ENCODE measurements around the gene KIAA0319L.

The KIAA0319L gene

DNA sequence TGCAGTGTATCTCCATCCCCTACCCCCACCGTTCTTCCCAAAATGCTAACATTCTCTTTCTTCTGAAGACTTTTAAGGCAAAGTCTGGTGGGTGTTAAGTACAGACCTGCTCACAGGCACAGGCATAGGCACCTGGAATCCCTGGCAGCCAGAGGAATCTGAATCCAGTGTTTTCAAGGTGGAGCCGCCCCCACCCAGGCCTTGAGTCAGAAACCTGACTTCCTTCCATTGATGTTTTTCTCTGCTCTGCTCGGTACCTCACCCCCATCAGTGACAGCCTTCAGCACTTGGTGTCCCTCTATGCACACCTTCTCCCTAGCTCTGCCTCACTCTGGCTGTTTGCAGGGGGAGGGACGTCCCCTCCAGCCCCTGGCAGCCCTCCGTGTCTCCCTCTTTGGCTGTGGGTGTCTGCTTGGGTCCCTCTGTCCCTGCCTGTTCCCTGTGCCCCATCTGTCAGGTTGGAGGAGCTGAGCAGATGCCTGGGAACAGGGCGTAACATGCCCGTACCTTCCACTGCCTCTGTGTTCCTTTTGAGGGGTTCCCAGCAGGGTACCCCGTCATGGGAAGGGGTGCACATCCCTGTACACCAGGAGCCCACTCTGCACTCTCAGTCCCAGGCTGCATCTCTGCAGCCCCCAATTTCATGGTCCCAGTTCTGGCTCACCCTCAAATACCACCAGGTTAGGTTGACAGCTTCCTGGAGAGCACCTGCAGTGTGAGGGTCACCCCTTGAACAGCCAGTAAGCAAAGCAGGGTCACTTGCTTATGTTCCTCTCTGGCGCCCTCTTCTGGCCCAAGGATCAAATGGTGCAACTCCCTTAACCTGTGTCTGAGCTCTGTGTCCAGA is 7.1 kb upstream of the KIAA0319L start:
- in situ Hi-C loops (cut with HindIII; ENCODE audit: low sequenced_read_pairs): no loop called here

DNA sequence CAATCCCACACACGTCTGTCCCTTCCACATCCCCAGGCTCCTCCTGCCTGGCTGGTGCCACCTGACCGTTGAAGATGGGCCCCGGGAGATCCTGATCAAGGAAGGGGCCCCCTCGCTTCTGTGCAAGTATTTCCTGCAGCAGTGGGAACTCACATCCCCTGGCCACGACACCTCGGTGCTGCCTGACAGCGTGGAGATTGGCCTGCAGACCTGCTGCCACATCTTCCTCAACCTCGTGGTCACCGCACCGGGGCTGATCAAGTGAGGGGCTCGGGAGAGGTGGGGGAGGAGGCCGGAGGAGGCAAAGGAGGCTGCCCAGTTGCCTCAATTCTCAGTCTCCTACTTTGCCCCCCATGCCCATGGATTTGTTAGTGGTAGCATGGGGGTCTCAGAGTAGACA is 6.0 kb upstream of the KIAA0319L start:
- in situ Hi-C loops (cut with HindIII; ENCODE audit: low sequenced_read_pairs): no loop called here

DNA sequence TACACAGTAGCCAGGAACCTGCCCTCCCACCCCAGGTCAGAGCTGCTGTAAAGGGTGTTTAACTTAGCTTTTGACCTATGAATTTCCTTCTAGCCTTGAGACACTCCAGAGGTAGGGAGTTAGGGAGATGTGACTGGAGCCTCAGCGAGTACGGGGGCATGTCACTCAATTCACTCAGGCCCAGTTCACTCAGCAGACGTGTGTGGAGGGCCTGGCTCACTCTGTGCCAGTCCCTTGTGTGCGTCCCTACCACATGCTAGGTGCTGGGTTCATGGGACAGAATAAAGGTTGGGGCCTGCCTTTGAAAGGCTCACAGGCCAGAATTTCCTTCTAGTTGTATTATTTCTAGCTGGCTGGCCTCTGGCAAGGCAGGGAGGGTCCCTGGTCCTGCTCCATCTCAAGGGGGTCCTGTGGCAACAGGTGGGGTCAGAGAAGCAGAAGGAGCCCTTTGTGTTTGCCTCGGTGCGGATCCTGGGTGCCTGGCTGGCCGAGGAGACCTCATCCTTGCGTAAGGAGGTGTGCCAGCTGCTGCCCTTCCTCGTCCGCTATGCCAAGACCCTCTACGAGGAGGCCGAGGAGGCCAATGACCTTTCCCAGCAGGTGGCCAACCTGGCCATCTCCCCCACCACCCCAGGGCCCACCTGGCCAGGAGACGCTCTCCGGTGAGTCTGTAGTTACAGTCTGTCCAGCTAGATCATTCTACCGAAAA is 4.9 kb upstream of the KIAA0319L start:
- in situ Hi-C loops (cut with HindIII; ENCODE audit: low sequenced_read_pairs): no loop called here

DNA sequence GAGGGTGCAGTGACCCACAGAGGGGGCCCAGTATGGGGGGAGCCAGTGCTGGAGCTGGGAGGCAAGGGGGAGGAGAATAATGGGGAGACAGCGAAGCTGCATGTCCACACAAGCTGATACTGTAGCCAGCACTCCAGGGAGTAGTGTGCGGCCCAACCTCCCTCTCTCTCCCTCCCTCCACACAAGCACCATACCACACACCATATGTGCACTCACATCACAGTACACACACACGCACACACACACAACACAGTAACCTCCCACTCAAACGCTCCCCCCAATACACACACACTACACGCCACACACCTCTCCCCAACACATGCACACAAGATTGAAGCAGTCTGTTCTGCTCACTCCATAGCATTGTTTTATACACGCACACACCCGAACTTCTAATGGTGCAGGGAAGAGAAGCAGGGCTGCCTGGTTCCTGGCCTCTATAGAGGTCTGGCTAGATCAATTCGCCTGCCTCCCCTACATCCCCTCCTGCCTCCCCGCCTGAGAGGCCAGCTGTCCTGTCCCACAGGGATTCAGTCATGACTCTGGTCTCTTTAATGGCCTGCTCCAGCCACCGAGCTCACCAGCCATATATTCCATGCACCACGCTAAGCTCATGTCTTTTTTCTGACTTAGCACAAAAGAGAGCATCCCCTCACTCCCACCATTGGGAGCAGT is 4.2 kb upstream of the KIAA0319L start:
- in situ Hi-C loops (cut with HindIII; ENCODE audit: low sequenced_read_pairs): no loop called here

DNA sequence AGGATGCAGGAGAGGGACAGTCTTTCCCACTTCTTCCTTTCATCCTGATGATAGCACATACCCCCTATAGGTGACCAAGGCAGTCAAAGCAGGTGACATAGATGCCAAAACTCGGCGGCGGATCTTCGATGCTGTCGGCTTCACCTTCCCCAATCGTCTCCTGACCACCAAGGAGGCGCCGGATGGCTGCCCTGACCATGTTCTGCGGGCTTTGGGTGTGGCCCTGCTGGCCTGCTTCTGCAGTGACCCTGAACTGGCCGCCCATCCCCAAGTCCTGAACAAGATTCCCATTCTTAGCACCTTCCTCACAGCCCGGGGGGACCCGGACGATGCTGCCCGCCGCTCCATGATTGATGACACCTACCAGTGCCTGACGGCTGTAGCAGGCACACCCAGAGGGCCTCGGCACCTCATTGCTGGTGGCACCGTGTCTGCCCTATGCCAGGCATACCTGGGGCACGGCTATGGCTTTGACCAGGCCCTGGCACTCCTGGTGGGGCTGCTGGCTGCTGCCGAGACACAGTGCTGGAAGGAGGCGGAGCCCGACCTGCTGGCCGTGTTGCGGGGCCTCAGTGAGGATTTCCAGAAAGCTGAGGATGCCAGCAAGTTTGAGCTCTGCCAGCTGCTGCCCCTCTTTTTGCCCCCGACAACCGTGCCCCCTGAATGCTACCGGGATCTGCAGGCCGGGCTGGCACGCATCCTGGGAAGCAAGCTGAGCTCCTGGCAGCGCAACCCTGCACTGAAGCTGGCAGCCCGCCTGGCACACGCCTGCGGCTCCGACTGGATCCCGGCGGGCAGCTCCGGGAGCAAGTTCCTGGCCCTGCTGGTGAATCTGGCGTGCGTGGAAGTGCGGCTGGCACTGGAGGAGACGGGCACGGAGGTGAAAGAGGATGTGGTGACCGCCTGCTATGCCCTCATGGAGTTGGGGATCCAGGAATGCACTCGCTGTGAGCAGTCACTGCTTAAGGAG is 3.3 kb upstream of the KIAA0319L start:
- in situ Hi-C loops (cut with HindIII; ENCODE audit: low sequenced_read_pairs): no loop called here

DNA sequence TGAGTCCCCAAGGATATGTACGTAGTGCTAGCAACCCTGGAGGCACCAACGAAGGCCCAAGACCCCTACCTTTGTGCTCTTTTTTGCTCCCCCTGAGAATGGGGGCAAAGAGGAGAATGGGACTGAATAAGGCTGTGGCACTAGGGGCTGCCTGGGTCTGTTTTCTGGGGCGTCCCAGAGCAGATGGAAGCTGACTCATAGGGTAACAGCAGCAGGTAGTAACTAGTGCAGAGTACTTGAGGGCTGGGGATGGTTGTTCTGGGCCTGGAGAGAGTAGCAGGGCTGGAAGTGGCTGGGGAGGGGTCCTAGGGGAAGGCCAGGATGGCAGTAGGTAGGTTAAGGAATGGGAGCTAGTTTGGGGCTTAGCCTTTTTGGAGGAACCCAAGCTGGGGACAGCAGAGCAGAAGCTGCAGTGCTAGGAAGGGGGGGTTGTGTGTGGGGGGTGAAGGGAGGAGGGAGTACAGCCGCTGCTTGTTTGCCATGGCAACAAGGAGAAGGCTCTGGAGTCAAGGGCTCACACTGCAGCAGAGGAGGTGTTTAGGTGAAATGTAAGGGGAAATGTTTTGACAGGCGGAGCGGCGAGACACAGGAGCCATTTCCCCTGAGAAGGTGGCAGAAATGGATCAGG is 2.2 kb upstream of the KIAA0319L start:
- in situ Hi-C loops (cut with HindIII; ENCODE audit: low sequenced_read_pairs): no loop called here

DNA sequence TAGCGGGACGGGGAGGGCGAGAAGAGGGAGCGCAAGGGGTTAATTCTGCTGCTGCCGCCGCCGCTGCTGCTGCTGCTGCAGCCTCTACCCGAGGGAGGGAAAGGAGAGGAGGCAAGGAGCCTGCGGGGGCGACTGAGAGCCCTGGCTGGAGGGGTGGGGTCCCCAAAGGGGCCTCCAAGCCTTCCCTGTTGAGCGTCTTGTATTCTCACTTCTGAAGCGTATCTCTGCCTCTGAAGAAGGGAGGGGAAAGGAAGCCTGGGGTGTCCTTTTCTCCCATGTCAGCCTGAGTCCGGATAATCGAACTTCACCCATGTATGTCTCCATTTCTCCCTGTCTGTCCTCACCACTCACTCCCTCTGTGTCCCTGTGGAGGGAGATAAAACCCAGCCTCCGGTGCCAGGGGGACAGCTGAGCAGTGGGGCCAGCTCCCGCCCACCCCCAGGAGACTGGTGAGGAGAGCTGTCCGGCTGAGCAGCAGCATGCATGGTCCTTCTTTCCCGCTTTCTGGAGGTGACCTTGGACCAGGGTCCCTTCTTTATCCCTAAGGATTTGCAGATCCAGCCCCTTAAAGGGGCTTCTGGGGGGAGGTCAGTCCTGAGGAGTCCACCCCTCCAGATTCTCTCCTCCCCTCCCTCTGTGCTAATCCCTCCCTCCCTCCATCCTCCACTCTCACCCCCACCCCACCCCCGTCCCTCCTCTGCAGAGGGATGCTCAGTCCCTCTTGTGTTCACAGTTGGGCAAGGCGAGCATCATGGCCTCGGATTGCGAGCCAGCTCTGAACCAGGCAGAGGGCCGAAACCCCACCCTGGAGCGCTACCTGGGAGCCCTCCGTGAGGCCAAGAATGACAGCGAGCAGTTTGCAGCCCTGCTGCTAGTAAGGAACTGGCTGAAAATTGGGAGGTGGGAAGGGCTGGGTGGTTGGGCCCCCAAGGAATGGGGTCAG is 1.4 kb upstream of the KIAA0319L start:
- in situ Hi-C loops (cut with HindIII; ENCODE audit: low sequenced_read_pairs): no loop called here

DNA sequence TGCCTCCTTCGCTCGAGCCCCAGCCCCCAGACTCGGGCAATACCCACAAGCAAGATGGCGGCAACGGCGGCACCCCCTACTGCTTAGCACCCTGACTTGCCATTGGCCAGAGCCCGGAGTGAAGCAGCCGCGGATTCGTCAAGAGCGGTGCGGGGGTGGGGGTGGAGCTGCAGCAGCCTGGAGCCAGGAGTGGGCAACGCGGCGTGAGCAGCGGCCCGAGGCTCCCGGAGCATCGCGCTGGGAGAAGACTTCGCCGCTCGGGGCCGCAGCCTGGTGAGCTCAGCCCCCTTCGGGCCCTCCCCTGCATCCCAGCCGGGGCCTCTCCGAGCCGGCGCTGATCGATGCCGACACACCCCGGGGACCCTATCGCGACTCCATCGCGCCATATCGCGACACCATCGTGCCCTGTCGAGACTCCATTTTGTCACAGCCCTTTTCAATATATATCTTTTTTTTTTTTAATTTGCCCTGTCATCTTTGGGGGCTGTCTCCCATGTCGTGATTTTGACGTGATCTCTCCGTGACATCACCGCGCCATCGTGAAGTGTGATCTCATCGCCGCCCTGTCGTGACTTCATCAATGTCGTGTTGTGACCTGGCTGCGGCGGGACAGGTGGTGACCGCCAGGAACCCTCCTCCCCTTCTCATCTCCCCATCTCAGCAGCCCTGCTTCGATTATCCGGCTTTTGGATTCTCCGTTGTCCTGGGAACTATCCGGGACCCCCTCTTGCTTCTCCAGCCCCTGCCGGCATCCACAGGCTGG is 589 bp upstream of the KIAA0319L start, which contains the start of gene NCDN:
NCDN (plus strand) TSS at position 189 of the 763 bp plus-strand sequence; CDS start at position 581, 392 bp downstream.
- in situ Hi-C loops (cut with HindIII; ENCODE audit: low sequenced_read_pairs): no loop called here

DNA sequence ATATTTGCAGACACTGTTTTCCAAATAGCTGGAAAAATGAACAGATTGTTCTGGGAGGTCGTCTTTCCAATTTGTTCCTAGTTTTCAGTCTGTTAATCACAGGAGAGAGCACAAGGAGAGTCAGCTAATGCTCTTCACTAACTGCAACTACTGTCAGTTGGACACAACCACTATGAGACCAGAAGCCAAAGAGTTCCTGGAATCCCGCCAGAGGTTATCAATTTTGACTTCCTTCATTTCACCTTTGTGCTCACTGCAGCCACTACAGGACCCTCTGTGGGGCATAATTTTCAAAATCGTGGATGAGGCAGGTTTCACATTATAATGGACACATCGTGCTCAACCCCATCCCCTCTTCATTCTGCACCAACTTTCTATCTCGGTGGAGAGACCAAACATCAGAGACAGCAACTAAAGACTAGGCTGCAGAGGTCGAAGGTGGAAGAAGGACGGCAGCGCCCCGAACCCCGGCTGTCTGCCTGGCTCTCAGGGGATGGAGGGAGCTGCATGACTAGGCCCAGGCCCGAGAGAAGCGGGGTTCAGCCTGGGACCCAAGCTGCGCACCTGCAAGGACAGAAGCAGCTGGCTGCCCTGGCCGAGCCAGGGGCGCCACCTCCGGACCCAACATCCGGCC is 602 bp downstream of the KIAA0319L start:
- in situ Hi-C loops (cut with HindIII; ENCODE audit: low sequenced_read_pairs): no loop called here

DNA sequence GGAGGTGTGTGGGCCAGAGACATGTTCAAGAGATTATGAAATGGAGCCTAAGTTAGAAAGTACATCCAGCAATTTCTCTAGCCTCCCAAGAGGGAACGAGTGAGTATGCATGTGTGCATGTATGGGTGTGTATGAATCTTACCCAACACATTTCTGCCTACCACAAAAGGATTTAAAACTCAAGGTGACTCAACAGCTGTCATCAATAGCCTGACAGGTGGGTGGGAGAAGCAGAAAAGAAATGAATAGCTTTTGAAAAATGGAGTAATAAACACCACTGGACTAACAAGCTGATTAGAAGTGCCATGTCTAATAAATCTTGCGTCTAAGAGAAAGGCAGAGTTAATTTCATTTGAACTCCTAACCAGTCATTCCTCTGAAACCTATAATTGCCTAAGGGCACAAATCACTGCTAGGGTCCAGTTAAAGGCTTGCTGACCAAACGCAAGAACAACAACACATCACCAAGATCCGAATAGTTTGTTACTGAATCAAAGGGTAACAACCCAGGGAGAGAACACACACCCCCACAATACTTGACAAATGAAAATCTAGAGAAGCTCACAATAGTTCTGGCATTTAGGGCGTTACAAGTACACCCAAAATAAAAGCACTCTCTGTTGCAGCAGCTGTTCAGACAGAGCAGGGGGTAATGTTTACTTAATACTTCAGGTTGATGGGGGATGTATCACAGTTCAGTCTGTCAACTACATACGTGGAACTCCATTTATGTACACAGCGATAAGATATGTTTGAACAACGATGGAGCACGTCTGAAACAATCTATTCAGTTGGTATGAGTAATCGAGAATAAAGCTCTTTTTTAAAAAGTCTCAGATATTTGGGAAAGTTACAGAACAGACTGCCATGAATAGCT is 1.4 kb downstream of the KIAA0319L start:
- in situ Hi-C loops (cut with HindIII; ENCODE audit: low sequenced_read_pairs): no loop called here

DNA sequence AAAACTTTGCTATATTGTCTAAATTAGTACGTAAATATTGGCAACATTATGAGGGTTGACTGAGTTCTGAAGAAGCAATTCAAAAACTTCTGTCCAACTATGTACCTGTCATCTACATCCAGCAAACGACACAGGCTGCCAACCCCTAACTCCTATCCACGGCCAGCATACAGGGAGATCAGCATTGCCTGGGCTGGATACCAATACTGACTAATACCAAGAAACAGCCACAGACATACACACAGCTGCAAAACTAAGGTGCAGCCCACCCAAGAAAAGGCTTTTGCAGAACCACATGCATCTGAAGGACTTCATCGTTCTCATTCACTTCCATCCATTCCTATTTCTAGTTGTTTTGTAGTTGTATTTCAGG is 2.0 kb downstream of the KIAA0319L start:
- in situ Hi-C loops (cut with HindIII; ENCODE audit: low sequenced_read_pairs): no loop called here

DNA sequence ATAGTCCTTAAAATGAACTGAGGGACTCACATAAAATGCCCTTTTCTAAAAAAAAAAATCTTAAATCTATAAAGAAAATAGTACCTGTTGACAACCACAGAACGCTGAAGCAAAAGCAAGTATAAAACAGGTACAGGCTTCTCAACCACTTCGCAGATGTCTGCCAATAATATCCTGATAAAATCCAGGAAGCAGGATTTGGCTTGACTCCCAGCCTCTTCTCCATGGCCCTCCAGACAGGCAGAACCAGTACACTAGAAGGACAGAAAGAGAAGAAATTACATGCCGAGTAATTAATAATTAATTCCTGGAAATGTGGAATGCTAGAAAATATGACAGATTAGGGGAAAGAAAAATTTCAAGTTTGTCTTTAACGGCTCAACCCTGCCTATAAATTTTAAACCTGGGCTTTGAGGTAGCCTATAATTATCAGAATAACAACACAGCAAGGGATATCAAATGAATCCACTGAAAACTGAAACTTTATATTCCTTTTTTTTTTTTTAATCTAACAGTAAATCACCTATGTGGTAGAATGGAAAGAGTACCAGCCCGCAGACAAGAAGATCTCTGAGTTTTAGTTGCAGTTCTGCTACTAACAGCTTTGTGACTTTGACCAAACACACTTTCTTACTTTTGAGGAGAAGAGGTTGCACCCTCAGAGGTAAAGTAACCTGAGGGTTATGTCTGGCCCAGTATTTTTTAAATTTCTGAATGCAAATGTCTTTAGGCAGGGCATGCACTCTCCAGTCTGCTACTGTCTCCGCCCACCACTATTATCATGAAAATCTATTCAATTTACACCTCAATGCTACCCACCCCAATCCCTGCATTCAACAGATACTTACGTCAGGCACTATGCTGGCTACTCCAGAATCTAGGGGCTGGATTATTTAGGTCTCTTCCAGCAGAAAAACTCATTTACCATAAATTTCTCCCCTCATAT is 2.7 kb downstream of the KIAA0319L start:
- in situ Hi-C loops (cut with HindIII; ENCODE audit: low sequenced_read_pairs): no loop called here

DNA sequence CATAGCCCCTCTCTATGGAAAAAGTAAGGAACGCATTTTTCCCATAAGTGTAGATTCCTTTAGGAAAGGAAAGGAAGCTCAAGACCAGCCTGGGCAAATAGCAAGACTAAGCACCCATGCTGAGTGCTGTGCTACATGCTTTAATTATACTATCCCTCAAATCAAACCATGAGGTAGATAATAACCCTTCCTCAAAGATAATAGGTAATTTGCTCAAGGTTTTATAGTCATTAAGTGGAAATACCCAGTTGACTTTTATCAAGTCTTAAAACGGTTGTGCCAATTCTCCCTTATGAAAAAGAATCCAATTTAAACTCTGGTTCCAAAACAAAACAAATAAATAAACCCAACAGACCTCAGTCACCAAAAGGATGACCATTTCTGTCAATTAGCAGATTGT is 3.4 kb downstream of the KIAA0319L start:
- in situ Hi-C loops (cut with HindIII; ENCODE audit: low sequenced_read_pairs): no loop called here

DNA sequence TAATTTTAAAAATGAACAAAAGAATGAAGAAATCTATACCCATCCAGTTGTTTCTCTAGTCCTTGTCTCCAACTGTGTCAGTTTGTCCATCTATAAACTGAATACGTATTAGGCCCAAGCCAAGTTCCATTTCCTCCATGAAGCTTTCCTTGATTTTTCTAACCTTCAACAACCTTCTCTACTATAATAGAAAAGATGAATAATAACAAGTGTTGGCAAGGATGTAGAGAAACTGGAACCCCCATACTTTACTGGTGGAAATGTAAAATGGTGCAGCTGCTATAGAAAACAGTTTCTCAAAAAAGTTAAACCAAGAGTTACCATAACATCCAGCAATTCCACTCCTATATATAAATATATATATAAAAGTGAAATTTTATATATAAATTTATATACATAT is 10.6 kb downstream of the KIAA0319L start:
- in situ Hi-C loops (cut with HindIII; ENCODE audit: low sequenced_read_pairs): loop anchor here (5.0 kb wide), 1 partner anchor 89 kb away; no protein-coding TSS in a partner anchor

DNA sequence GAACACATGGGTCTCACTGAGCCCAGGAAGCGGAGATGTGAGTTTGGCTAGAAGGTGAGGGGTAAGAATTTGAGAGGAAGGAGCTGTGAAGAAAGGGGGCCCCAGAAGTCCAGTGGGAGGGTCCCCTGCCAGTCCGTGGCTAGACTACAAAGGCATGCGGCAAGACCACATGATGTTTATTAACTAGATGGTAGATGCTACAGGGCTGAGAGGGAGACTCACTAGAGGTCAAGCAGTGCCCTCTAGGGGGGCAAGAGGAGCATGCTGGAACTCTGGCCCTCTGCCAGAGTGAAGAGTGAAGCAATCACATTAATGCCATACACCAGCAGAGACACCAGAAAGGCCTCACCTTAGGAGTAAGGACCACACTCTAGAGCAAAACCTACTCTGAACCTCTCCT is 12.2 kb downstream of the KIAA0319L start:
- in situ Hi-C loops (cut with HindIII; ENCODE audit: low sequenced_read_pairs): loop anchor here (5.0 kb wide), 1 partner anchor 88 kb away; no protein-coding TSS in a partner anchor

Data from endothelial cell of hepatic sinusoid (primary cell).